ENCODE measurements around the gene SLC2A5. TPM values are rescaled to one million over a fixed set of nuclear protein-coding genes. Genes with fewer than 3 reads are reported as not detected.
A peak's percentile ranks its signal among the peaks of the same experiment; 100 is the strongest.
"Not testable (repeated sequence)": the region's sequence is repeated elsewhere in the genome, so short reads cannot be mapped to it uniquely, and the experiment has no call there.

The SLC2A5 gene
- total RNA-seq, 1 donor, result 63.8 TPM

- DNase-seq (ENCODE audit: low read depth in 2 of 3, low spot score in 2 of 3), result no peak
Measured at GRCh38 chr1:9038881-9039760, 30.3 kb downstream of the SLC2A5 start.

GRCh38 chr1:9038338-9038650 is 31.1 kb downstream of the SLC2A5 start:
- no peak for DNase-seq (ENCODE audit: low read depth in 2 of 3, low spot score in 2 of 3)

GRCh38 chr1:9037476-9038337 is 31.7 kb downstream of the SLC2A5 start:
- no peak for DNase-seq (ENCODE audit: low read depth in 2 of 3, low spot score in 2 of 3)

DNA sequence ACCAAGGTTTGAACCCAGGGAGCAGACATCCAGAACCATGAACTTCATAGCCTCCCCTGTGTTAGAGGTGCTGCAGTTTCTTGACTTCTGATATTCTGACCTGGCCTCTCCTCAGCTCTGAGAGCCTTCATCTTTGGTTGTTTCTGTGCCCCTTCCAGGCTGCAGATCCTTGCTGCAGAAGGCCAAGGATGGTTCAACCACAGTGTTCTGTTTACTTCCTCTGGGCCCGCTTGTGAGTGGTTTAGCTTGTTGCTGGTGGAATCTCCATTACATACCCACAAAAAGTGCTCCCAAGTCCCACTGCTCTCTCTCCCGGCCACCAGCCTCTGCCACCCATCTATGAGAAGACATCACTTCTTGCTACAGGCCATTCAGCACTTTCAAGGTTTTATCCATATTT is 34.2 kb downstream of the SLC2A5 start:
- no peak for DNase-seq (ENCODE audit: low read depth in 2 of 3, low spot score in 2 of 3)

- no peak for DNase-seq (ENCODE audit: low read depth in 2 of 3, low spot score in 2 of 3)
Measured at GRCh38 chr1:9033363-9033762, 36.1 kb downstream of the SLC2A5 start.

DNA sequence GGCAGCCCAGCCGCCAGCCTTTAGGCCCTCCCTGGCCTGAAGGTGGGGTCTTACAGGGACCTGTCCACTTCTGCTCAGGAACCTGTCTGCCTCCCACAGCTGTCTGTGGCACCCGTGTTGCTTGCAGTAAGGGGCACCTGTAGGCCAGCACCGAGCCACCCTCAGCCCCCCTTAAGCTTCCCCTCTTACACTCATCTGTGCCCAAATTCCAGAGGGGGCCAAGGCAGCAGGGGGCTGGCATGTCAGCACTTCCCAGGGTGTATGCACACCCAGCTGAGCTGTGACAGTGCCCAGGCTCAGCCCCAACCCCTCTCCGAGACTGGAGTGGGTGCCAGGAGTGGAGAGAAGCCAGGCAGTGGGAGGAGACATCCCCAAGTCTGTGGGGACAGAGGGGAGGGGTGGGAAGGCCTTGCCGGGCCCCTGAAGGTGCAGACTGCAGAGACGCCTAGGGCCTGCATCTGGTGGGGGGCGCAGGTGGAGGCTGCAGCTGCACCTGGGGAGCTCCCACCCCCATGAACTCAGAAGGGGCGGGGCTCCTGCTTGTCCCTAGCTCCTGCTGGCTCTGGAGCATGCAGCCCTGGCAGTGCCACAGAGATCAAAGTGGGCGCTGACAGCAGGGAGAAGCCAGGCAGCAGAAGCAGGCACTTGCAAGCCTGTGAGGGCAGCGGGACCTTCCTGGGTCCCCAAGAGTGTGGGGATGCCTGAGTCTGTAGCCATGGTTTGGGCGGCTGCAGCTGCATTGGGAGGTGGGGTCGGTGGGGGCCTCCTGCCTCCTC is 37.8 kb downstream of the SLC2A5 start:
- no peak for DNase-seq (ENCODE audit: low read depth in 2 of 3, low spot score in 2 of 3)

GRCh38 chr1:9031077-9031476 is 38.4 kb downstream of the SLC2A5 start:
- not testable (repeated sequence) for DNase-seq (ENCODE audit: low read depth in 2 of 3, low spot score in 2 of 3)

- DNase-seq (ENCODE audit: low read depth in 2 of 3, low spot score in 2 of 3), result no peak
Measured at GRCh38 chr1:9028921-9029705, 40.3 kb downstream of the SLC2A5 start.

- no peak for DNase-seq (ENCODE audit: low read depth in 2 of 3, low spot score in 2 of 3)
Measured at GRCh38 chr1:9027307-9027706, 42.1 kb downstream of the SLC2A5 start.

DNA sequence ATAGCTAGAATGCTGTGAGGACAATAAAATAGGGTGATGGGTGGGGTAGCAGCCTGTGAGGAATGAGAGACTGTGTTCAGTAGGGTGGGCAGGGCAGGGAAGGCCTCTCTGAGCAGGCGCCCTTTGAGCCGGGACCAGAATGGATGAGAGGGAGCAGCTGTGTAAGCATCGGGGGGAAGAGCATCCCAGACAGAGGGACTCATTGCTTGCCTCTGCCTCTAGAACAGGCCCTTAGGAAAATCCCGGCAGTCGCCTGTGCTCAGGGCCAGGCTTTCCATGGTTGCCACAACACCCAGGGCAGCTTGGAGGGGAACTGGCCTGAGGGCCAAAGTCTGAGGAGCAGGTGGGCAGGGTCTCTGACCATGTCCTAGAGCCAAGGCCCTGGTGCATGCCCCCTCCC is 44.0 kb downstream of the SLC2A5 start:
- DNase-seq (ENCODE audit: low read depth in 2 of 3, low spot score in 2 of 3), result no peak

- DNase-seq (ENCODE audit: low read depth in 2 of 3, low spot score in 2 of 3), result no peak
Measured at GRCh38 chr1:9024837-9025236, 44.6 kb downstream of the SLC2A5 start.

DNA sequence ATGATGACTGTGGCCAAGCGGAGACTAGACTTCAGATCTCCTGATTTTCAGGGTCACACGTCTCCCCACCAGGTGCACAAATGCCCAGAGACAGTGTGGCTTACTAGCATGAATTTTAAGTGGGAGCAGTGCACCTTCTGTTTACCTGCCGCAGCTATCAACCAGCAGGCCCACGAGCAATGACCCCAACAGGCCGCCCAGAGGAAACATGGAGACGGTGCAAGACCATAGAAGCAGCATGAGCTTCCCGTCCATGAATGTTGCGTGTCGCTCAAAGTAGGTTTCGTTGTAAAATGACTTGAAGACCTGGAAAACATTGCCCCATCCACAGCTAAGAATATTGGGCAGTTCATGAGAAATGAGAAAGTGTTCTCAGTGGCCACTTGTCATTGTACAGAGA is 46.7 kb downstream of the SLC2A5 start:
- no peak for DNase-seq (ENCODE audit: low read depth in 2 of 3, low spot score in 2 of 3)

- not testable (repeated sequence) for DNase-seq (ENCODE audit: low read depth in 2 of 3, low spot score in 2 of 3)
Measured at GRCh38 chr1:9022026-9022738, 47.3 kb downstream of the SLC2A5 start.

DNA sequence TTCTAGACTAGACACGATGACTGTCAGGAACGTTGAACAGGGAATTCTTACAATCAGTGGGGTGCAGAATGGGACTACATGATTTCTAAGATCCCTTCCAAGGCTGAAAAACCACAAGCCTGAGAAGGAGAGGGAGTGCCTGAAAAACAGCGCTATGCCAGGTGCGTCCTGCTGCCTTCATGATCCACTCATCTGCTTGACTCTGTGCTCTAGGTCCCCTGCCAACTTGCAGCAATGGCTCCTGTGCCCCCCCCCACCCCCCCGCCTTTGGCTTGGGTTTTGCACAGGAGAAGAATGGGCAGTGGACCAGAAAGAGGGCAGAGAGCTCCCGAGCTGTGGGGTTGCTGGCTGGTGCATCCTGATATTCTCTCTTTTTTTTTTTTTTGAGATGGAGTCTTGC is 49.1 kb downstream of the SLC2A5 start:
- DNase-seq (ENCODE audit: low read depth in 2 of 3, low spot score in 2 of 3), result peak in 1 of 3 donors; percentile 61

GRCh38 chr1:9019896-9020295 is 49.5 kb downstream of the SLC2A5 start:
- DNase-seq (ENCODE audit: low read depth in 2 of 3, low spot score in 2 of 3), result peak in 1 of 3 donors; percentile 6

DNA sequence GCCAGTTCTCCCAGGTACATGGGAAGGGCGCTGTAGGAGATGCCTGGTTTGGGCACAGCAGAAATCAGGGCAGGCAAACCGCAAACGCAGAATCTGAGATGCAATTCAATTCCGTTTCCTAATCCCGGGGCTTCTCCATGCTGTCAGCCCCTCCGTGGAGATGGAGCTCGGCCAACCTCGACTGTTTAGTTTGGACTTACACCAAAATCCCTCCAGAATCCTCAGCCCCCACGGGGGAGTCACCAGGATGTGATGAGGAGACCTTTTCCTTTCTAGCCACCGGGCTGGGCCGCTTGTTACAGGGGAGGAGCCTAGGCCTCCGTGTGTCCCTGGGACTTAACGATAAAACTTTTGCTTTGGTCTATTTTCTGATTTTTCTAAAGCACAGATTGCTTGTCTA is 51.1 kb downstream of the SLC2A5 start:
- no peak for DNase-seq (ENCODE audit: low read depth in 2 of 3, low spot score in 2 of 3)

DNA sequence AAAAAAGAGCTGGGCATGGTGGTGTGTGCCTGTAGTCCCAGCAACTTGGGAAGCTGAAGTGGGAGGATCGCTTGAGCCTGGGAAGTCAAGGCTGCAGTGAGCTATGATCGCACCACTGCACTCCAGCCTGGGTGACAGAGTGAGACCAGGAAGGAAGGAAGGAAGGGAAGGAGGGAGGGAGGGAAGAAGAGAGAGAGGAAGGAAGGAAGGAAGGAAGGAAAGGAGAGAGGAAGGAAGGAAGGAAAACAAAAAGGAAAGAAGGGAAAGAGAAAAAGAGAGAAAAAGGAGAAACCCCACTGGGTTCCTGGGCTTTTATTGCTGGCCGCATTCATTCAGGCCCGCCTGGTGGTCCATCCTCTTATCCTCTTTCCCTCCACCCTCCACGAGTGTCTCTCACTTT is 53.0 kb downstream of the SLC2A5 start:
- no peak for DNase-seq (ENCODE audit: low read depth in 2 of 3, low spot score in 2 of 3)

DNA sequence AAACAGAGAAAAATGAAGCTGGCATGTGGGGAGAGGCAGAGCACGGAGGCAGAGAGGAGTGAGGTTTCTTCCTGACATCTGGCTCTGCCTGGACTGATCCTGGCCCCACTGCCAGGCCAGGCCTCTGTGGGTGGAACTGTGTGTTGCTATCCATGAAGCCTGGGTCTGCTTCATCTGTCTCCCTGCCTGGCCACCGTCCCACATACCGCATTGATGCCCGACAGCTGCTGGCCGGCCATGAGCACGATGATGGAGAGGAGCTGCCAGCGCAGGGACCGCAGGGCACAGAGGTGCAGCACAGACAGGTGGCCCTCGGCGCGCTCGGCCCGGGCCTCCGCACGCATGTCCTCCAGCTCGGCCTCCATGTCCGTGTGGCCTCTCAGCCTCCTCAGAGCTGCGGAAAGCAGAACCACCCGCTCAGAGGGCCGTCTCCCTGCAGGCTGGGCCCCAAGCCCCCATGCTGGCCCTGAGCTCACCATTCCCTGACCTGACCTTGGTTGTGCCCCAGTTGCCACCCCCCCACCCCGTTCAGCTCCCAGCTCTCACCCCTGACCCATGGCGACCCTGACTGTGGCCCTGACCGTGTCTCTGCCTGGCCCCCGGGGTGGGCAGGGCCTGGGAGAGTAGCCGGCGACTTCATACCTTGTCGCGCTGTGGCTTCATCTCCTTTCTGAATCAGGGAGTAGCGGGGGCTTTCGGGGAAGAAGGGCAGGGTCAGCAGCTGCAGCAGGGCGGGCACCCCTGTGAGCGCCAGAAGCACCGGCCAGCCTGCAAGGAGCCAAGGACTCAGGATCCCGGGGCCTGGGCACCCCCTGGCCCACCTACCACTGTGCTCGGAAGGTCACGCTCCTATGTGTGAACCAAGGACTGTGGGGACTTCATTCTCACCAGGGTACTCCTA is 54.7 kb downstream of the SLC2A5 start:
- DNase-seq (ENCODE audit: low read depth in 2 of 3, low spot score in 2 of 3), result no peak

DNA sequence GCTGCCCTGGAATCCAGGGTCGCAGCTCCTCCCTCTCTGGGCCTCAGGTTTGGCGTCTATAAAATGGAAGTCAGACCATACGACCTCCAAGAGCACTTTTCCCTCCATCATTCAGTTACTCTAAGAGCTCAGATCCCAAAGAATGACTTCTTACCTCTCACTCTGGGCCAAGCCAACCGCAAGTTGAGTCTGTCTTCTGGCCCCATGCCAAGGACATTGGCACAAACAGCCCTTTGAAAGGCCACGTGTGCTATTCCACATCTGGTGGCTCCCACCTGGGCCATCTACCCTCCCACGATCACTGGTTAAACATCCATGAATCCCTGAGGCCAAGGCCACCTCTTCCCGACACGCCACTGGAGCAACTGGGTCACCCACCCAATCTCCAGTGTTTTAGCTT is 55.6 kb downstream of the SLC2A5 start:
- DNase-seq (ENCODE audit: low read depth in 2 of 3, low spot score in 2 of 3), result no peak
